Fibroblast of skin of back (primary cell): ENCODE measurements around the gene DAZAP1.

Source experiments
- DNase-seq: peaks from one replicate; pipeline ENCODE4 v3.0.0-alpha.2; 2013

The DAZAP1 gene

DNA sequence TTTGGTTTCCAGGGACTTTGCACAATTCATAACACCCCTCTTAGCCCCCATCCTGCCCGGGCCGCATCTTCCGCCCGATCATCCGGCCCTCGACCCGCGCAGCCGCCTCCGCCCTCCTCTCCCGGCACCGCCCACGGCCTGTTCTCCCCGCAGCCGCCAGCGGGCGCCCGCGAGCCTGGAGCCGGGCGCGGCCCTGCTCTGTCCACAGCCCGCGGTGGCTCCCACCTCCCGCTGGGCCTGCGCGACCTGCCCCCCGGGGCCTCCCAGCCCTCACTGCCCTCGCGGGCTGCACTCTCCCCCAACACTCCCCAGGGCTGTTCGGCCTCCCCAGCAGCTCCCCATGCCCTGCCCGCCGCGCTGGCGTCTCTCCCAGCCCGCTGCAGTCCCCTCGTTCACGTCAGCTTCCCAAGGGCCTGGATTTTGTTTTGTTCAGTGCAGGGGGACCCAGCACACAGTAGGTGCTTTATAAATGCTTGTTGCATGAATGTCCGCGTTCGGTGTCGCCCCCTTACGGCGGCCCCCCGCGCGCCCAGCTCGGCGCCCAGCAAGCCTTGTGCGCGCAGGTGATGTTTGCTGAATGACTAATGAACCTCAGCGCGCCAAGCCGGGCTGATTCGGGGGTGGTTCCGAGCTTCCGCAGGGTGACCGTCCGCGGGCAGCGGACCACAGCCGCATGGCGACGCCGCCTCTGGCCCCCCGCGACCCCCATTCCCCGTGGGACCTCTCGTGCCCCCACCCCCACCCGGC, 38.0 kb downstream of the DAZAP1 start:
- peak; percentile 57 for DNase-seq

DNA sequence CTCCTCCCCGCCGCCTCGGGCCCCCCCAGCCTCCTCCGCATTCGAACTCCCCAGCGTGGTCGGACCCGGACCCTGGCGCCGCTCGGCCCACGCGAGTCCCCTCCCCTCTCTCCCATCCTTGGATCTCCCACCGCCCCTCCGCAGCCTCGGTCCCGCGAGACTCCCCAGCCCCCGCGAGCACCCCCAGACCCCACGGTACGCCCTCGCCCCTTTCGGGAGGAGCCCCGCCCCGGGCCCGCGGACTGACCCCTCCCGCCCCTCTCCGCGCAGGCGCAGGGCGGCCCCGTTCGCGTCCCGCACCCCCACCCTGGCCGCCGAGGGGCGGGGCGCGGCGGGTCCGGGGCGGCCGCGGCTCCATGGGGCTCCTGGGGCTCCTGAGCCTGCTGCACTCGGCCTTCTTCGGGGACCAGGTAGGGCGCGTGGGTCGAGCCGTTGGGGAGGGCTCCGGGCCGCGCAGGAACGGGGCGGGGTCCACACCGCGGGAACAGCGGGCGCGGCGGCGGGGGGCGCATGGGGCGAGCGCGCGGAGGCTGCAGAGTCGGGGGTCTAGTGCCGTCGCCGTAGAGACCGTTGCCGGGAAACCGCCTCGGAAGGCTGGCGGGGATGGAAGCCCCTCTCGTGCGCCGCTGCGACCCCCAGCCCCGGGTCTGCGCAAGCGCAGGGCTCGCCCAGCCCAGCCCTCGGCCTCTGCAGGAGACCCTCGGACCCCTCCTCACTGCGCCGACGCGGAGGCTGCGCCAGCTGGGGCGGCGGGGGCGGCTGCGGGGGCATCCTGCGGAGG, 38.7 kb downstream of the DAZAP1 start:
- DNase-seq, result no peak

DNA sequence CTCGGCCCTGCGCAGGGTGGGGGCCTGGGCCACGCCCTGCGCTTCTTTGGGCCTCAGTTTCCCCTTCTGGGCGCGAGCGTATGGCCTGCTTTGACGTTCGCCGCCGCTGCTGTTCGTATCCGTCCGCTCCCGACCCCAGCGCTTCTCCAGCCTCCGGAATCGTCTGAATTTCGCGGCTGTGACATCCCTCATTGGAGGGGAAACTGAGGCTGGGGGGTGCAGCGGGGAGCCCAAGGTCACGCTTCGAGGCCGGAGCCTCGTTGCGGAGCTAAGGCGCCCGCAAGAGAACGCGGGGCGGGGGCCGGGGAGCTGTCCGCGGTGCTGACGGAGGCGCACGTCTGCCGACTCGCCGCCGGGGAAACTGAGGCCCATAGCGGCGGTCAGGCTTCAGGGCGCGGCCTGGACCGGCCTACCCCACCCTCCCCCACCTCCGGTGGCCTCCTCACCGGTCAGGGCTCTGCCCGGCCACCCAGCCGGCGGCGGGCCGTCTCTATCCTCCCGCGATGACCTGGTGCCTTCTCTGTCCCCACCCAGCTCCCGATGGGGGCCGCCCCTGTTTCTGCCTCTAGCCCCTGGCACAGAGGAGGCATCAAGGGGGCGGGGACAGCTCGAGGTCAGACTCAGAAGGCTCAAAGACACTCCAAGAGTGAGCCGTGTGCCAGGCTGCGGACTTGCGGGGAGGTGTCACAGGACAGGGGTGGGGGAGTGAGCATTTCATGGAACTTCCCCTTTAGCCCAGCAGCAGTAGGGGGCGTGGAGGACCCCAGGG, 39.5 kb downstream of the DAZAP1 start:
- DNase-seq, result no peak

DNA sequence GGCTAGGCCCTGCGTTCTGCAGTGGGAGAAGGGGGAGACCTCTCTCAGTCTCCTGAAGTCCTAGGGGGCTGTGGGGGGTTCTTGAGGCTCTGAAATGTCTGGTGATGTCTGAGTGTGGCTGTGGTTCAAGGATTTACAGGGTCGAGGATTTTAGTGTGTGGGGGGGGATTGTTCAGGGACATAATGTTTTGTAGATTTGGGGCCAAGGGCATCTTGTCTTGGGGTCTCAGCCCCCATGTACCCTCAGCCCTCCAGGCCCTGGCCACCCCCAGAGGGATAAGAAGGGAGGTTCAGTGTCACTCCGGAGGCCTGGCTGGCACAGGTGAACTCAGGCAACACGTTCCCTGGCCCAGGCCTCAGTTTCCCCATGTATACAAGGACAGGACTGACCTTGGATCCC, 40.1 kb downstream of the DAZAP1 start:
- no peak for DNase-seq

DNA sequence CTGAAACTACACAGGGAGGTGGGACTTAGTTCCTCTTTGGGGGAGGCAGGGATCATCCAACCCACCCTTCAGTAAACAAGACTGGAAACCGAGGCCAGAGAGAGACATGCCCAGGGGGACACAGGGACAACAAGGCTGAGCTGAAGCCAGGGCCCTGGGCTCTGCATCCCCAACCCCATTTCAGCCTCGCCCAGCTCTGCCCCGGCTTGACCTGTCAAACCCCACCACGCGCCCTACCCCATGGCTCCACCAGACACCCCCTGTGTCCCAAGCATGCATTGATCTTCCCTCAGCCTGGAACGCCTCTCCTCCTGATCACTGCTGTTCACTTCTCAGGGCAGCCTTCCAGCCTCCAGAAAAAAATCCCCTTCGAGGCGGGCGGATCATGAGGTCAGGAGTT, 40.6 kb downstream of the DAZAP1 start:
- no peak for DNase-seq

DNA sequence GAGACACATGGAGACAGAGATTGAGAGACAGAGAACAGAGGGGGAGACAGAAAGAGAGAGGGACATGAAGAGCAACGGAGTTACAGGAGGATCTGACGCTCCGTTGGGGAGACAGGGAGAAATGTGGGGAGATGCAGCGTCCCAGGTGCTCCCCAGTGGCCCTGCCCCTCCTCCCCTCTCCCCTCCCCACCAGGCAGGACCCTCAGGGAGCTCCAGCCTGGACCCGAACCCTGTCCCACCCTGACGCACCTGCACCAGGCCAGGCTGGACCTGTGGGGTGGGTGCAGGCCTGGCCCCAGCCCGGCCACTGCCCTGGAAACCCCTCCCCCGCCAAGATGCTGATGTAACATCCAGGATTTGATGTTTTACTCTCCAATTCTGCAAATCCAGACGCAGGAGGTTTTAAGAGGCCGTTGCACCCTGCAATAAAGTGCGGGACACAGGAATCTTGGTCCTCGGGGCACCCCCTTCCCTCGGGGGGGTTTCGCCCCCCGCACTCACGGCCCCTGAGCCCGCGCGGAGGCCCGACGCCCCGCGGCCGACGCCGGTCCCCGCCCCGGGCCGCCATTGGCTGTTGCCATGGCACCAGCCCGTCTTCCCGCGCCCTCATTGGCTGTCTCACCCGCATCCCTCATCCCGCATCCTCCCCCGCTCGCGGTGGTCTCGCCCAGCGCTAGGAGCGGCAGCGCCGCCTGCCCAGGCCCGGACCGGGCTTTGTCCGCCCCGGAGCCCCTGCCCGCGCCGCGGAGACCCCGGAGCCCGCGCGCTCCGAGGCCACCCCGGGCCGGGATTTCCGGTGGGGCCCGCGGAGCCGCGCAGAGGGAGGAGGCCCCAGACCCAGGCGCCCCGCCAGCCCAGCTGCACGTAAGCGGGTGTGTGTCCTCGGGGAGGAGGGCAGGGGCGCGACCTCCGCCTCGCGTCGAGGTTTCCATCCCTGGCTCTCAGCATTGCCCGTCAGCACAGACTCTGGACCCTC, 42.4 kb downstream of the DAZAP1 start, which contains the start of gene APC2:
APC2 (plus strand) TSS at position 655 of the 976 bp plus-strand sequence. CDS start 2,881 bp downstream, outside the sequence.
- DNase-seq, result peak; percentile 64

DNA sequence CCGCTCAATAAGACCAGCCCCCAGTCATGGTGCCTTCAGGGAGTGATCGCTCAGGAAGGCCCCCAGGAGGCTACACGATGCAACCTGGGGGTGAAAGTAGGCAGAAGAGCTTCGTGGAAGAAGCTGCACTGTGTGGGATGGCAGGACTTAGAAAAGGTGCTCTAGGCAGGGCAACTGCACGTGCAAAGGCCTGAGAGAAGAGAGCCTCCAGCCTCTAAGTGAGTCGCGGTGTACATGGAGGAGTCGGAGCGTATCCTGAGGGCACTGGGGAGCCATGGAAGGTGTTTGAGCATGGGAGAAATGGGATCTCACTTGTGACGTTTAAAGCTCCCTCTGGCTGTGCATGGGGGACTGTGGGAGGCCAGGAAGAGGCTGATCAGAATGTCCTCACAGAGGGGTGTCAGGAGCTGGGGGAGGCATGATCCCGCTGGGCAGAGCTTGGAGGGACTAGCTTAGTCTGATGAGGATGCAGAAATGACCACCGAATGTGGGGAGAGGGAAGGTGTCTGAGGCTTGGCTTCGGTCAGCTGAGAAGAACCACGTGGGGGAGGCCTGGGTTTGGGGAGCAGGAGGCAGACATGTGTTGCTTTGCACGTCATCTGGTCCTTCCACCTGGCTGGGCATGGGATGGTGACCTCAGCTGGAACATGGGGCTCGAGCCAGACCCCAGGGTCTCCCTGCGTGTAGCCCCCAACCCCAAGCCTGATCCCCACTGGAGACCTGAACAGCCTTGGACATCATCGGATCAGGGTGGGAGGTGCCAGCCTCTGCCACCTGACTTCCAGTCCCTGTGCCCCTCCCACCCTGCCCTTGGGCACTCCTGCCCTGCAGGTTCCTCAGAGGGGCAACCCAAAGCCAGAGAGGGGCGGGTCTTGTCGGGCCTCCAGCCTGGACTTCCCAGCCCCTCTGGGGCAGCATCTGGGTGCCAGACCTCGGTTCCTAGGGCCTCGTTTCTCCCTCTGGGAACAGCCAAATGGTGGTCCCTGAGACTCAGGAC, 43.6 kb downstream of the DAZAP1 start:
- no peak for DNase-seq

DNA sequence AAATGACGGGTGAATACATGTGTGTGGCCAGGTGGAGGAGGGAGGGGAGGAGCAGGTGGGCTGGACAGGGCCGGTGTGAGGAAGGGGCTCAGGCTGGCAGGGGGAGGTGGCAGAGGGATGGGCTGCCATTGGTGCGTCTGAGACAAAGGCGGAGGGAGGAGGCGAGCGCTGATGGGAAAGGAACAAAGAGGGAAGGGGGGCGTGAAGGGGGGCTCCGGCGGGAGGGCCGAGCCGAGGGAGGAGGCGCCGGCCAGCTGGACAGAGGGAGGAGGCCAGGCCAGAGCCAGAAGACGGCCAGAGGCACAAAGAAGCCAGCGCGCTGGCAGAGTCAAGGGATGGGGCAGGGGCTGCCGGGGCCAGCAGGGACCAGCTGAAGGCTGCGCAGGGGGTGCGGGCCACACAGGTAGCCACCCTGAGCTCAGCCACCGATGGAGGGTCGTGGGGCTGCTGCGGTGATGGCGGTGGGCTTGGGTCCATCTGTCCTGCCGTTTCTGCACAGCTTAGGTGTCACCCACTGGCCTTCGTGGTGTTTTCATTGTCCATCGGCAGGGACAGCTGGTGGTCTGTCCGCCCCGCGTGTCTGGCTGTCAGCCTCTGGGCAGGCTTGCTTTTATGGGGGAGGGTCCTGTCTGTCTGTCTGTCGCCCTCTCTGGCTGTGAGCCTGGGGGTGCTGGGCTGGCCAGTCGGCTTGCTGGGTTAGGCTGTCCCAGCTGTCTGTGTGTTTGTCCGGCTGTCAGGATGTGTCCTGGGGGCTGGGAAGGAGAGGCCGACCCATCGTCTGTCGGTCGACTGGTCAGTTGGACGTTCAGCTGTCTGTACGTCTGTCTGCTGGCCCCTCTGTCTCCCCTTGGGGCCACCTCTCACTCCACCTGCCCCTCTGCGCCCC, 44.8 kb downstream of the DAZAP1 start:
- DNase-seq, result no peak

DNA sequence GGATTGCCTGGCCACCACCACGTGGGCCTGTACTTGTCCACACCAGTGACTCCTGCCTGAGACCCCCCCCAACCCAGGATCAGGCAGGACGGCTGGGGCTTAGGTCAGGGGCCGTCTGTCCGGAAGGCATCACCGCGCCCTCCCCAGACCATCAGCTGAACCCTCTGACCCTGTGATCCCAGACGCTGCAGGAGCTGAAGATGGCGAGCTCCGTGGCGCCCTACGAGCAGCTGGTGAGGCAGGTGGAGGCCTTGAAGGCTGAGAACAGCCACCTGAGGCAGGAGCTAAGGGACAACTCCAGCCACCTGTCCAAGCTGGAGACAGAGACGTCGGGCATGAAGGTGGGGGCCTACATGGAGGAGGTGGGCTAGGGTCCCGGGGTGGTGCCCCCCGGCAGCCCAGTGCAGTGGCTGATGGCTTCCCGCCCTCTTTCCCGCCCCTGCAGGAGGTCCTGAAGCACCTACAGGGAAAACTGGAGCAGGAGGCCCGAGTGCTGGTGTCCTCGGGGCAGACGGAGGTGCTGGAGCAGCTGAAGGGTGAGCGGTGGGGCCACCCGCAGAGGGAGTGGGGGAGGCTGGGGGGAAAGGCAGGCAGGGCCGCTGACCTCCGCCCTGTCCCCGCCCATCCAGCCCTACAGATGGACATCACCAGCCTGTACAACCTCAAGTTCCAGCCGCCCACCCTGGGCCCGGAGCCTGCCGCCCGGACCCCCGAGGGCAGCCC, 45.6 kb downstream of the DAZAP1 start:
- DNase-seq, result no peak

DNA sequence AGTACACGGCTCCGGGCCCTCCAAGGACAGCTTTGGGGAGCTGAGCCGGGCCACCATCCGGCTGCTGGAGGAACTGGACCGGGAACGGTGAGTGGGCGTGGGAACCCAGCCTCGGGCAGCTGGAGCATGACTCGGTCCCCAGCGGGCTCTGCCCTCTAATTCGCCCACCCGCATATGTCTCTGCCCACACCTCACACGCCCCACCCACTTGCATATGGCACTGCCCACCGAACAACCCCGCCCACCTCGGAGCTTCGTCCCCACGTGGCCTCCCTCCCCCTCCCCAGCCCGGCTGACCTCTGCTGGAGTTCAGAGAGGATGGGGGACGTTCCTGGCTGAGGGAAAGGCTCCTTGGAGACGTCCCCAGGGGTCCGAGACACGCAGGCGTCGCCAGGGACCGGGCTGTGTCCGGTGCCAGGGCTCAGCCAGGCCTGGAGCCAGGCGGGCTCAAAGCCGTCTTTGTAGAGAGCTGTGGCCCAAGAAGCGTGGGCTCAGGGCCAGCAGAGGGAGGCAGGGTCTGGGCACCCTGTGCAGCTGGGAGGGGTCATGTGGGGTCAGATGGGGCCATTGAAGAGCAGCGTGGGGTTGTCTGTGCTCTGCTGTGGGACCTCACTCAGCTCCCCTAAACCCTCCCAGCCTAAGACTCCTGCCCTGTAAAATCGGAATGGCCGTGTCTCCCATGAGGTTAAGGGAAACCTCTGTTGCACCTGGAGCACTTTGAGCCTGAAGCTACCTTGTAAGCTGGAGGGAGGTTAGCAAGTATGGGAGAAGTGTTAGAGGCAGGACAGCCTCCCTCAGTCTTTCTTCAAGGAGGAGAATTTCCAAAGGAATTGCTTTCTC, 46.4 kb downstream of the DAZAP1 start:
- no peak for DNase-seq

DNA sequence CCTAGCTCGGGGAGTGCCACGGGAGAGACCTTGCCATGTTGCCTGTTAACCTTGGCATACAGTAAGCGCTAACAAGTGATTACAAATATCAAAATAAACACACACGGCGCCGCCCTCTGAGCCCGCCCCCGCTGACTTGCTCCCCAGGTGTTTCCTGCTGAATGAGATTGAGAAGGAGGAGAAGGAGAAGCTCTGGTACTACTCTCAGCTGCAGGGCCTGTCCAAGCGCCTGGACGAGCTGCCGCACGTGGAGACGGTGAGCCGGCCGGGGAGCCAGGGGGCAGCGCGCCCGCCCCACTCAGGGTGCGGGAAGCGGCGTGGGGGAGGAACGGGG, 47.6 kb downstream of the DAZAP1 start:
- DNase-seq, result no peak

DNA sequence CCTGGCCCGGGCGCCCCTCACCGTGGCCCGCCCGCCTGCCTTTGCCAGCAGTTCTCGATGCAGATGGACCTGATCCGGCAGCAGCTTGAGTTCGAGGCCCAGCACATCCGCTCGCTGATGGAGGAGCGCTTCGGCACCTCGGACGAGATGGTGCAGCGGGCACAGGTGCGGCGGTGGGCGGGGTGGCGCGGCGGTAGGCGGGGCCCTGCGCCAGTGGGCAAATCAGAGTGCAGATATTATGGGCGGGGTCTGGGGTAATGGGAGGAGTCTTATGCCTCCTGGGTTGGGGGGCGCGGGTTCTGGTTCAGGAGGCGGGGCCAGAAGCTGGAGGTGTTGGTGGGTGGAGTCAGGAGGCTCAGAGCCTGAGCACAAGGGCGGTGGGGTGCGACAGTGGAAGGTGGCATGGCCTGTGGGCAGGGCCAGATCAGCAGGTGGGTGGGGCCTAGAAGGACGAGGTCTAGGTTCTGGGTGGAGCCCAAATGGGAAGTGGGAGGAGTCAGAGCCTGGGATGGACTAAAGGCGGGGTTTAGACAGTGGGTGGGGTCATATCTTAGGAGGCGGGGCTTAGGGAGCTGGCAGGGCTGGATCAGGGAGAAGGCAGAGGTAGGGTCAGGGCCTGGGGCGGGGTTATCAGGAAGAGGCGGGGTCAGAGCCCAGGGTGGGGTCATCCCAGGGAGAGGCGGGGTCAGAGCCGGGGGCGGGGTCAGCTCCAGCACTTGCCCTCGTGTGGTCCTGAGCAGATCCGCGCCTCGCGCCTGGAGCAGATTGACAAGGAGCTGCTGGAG, 48.1 kb downstream of the DAZAP1 start:
- DNase-seq, result peak; percentile 43

DNA sequence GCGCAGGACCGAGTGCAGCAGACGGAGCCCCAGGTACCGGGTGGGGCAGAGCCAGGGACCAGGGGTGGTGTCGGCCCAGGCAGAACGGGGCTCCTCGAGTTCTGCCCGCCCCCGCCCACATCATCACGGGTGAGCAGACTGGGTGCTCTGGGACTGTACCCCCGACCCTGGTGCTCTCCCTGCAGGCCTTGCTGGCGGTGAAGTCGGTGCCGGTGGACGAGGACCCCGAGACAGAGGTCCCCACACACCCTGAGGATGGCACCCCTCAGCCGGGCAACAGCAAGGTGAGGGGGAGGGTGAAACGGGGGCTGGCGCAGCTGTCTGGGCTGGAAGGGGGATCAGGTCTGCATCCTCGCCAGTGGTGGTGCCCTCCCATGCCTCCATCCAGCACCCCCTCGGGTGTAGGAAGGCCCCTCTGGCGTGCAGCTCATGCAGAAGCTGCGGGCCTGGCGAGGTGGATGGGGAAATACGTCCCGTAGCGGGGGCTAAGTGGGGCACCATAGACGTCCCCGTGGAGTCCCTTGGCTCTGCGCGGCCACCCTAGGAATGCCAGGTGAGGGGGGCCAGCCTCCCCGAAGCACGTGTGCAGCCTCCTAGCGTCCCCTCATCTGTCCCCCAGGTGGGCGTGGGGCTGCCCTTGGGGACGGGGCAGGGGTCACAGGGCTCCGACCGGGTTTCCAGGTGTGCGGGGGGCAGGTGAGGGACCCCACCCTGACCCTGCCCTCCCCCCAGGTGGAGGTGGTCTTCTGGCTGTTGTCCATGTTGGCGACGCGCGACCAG, 48.9 kb downstream of the DAZAP1 start:
- DNase-seq, result no peak

DNA sequence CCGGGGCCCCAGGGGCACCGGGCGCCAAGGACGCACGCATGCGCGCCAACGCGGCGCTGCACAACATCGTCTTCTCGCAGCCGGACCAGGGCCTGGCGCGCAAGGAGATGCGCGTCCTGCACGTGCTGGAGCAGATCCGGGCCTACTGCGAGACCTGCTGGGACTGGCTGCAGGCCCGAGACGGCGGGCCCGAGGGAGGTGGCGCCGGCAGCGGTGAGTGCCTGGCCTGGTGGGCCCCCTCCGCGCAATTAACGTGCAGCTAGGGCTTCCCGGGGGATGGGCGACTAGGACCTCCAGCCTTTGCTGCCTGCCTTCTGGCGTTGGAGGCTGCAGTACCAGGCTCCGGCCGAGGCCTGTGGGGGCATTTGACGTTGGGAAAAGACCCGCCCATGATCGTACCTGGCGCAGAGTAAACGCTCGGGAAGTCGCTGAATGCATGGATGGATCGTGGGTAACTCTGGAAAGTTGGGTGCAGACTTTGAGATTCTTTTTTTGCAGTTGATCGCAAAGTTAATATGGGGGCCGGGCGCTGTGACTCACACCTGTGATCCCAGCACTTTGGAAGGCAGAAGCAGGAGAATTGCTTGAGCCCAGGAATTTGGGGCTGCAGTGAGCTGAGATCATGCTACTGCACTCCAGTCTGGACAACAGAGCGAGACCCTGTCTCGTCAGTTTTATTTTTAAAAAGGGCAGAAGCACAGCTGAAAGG, 49.8 kb downstream of the DAZAP1 start:
- DNase-seq, result no peak

DNA sequence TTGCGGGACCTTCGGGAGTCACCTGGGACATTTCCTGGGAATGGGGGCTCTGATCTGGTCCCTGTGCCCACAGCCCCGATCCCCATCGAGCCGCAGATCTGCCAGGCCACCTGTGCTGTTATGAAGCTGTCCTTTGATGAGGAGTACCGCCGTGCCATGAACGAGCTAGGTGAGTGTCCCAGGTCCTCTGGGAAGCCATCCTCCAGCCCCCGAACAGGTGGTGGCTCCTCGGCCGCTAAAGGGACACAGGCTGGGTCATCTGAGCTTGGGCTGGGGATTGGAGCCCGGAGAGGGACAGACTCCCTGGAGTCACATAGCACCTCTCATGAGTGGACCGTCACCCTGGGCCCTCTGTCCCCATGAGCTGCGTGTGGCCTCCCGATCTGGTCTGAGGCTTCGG, 50.5 kb downstream of the DAZAP1 start:
- DNase-seq, result no peak

DNA sequence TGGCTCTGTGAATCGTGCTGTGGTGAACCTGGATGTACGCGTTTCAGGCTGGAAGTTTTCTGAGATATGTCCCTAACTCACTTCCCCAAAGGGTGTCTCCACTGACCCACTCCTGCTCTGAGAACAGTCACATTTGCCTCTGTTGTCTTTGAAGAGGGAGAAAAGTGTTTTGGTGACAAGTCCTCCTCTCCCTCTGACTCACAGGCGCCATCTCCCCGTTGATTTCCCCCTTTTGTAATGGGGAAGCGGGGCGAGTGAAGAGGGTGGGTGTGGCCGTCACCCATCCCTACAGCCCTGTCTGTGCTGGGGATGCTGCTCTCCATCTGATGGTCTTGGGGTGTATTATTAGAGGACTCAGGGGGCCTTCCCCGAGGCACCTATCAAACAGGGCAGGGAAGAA, 52.1 kb downstream of the DAZAP1 start:
- no peak for DNase-seq
